NCI-H1694 treated with DMSO at 0.1 percent for 48 hours (cell line): ENCODE data around the gene SH2D3C.
"Not testable (repeated sequence)": the region's sequence is repeated elsewhere in the genome, so short reads cannot be mapped to it uniquely, and the experiment has no call there.

ENCODE experiments used
- DNase-seq: peaks from one replicate; lab custom pipeline; 2025; lab: John Stamatoyannopoulos, UW

Gene SH2D3C

DNA sequence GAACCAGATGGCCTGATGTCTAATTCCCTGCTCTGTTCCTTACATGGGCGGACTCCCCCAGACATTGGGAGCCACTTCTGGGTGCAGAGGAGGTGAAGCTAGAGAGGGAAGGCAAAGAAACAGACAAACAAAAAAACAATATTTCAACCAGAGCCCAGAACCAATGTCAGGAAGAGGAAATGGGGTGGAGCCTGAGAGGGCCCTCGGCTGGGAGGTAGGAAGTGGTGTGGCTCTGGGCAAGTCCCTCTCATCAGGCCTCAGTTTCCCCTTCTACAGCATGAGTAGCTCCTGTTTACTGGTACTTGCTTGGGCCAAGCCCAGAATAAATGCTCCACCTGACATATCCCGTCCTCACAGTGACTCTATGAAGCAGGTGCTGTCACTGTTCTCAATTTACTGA lies 11.1 kb downstream of the SH2D3C start:
- no peak for DNase-seq

DNA sequence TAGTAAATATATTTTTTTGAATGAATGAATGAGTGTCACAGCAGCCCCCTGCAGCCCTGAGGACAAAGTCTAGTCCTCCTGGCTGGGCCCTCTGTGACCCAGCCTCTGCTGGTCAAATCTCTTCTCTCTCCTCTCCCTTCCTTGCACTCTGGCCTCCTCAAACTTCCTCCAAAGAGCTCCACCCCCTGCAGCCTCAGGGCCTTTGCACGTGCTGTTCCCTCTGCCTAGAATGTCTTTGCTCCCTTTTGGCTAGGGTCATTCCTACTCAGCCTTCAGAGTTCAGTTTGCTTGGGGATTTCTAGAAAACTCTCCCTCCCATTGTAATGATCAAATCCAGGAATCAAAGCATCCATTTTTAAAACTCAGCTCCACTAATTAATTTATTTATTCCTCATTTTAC lies 13.0 kb downstream of the SH2D3C start:
- no peak for DNase-seq

DNA sequence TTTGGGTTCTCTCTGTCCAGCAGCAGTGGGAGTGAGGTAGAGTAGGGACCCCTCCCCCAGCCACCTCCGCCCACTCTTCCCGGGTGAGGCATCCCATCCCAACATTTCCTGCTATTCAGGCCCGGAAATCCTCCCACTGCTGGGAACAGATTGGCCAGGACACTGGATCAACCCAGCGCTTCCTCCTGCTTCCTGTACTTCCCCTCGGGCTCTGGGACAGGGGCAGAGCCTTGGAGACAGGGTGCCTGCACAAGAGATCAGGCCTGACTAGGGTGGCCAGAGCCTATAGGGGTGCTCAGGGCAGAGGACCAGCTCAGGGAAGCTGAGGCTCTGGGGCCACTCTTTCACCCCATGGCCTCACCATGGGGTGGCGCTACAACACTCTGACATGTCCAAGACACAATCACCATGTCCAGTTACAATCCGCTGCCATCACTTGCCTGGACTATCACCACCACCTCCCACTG lies 14.5 kb downstream of the SH2D3C start:
- no peak for DNase-seq

DNA sequence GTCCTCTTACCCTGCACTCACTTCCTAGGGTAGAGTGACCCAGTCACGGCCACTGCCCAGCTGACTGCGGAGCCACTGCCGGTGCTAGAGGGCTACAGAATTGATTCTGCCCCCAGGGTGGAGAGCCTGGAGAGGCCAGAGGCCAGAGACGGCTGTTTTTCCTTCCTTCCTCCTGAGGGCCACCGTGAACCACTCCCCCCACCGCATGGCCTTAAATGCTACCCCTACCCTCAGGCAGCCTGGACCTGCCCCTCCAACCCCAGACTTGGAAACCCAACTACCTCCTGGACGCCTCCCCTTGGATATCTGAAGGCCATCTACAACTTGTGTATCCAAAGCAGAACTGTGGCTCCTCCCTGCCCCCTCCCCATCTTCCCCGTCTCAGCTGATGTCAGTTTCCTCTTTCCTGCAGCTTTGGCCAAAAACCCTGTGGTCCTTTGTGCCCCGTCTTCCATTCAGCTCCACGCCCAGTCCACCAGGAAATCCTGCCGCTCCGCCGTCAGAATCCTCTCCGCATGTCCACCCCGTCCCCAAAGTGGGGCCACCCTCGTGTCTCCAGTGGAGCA lies 16.3 kb downstream of the SH2D3C start:
- DNase-seq: no peak

DNA sequence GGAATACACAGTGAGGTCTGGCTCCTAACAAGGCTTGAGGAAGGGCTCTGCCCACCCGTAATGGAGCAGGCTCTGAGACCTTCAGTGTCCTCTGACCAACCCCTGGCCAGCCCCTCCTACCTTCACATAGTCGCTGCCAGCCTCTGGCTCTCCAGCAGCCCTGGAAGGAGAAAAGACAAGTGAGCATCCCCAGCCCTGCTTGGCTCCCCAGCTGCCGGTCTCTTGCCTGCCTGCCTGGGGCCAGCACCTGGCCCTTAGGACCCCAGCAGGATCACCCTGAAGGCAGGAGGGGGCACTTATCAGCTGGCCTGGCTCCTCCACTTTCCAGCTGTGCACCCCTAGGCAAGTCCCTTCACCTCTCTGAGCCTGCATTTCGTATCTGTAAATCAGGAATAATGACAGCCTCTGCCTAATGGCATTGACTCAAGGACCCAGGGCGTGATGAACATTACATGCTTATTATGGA lies 16.9 kb downstream of the SH2D3C start:
- DNase-seq: no peak

DNA sequence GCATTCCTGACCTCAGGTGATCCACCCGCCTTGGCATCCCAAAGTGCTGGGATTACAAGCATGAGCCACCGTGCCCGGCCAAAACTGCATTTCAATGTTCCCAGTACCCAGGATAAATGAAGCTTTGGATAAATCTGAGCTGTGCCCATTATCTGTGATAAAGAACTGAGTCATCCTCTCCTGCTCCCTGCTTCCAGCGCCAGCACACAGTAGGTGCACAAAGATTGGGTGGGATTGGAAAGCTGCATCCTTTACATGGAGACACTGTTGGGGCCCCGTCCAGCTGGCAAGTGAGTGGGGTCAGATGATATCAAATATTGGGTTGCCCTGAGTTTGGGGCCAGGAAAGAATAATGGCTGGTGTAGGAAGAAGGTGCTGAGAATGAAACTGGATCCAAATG lies 17.4 kb downstream of the SH2D3C start:
- DNase-seq: no peak

DNA sequence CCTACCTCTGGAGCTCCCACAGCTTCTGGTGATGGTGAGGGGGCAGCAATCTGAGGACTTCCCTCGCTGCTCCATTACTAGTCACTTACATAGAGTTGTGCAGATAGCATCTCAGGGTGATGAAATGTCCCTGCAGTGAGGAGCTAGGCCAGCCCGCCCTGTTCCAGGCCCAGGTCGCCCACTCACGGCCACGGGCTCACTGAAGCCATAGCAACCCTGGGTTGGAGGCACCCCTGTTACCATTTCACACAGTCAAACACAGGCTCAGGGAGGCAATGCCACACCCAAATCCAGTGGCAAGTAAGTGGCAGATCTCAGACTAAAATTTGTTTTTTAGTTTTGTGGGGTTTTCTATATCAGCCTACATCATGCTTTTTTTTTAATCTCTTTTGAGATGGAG lies 19.6 kb downstream of the SH2D3C start:
- no peak for DNase-seq

DNA sequence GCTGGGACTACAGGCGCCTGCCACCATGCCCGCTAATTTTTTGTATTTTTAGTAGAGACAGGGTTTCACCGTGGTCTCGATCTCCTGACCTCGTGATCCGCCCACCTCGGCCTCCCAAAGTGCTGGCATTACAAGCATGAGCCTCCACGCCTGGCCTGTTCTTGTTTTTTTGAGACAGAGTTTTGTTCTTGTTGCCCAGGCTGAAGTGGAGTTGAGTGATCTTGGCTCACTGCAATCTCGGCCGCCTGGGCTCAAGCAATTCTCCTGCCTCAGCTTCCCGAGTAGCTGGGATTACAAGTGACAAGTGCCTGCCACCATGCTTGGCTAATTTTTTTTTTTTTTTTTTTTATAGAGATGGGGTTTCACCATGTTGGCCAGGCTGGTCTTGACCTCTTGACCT lies 21.7 kb downstream of the SH2D3C start:
- DNase-seq: not testable (repeated sequence)

DNA sequence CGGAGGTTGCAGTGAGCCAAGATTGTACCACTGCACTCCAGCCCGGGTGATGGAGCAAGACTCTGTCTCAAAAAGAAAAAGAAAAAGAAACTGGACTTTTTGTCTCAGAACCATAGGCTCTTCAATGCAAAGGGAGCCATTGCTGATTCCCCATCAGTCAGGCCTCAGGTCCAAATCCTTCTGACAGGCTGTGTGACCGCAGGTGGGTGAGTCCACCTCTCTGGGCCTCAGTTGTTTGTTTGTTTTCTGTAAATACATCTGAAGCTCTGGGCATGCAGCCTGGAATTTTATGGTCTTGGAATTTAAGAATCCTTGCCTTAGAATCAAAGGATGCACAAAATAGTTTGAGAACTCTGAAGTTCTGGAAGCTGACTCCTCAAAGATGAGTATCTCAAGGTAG lies 22.2 kb downstream of the SH2D3C start:
- no peak for DNase-seq

DNA sequence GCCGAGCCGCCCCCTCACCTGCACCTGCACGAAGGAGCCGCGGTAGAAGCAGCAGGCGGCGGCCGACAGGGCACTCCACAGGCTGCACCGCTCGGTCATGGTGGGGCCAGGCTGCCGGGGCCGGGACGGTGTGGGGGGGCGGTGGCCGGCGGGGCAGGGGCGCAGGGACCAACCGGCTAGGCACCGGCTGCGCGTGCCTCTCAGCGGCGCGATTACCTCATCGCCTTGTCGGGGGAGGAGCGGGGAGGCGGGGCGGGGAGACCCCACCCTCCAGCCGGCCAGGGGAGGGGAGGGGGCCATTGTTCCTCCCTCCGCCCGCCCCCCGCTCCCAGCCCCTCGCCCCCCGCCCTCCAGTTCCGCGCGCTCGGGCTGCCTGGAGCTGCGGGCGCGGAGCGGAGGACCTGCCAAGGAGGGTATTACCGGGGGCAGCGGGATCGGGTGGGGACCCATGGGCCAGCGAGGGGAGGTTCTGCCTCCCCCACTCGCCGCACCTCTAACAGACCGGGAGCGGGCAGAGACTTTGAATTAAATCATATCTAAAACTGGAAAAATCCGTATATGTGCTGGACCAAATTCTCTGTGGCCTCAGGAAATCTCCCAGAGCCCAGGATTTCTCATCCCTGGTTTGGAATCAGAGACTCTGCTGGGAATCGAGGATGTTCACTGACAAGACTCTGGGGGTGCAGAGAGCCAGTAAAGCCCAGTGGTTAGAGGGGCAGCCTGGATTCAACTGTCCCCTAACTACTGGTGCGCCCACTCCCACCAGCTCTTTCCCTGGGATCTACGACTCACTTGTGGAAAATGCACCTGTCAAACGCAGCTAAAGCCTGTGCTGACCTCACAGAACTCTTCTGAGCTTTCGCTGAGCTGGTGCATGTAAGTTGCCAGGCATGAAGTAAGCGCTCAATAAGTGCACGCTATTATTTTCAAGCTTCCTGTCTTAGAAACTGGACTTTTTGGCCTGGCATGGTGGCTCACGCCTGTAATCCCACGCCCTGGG lies 23.1 kb downstream of the SH2D3C start:
- peak; percentile 21 for DNase-seq

DNA sequence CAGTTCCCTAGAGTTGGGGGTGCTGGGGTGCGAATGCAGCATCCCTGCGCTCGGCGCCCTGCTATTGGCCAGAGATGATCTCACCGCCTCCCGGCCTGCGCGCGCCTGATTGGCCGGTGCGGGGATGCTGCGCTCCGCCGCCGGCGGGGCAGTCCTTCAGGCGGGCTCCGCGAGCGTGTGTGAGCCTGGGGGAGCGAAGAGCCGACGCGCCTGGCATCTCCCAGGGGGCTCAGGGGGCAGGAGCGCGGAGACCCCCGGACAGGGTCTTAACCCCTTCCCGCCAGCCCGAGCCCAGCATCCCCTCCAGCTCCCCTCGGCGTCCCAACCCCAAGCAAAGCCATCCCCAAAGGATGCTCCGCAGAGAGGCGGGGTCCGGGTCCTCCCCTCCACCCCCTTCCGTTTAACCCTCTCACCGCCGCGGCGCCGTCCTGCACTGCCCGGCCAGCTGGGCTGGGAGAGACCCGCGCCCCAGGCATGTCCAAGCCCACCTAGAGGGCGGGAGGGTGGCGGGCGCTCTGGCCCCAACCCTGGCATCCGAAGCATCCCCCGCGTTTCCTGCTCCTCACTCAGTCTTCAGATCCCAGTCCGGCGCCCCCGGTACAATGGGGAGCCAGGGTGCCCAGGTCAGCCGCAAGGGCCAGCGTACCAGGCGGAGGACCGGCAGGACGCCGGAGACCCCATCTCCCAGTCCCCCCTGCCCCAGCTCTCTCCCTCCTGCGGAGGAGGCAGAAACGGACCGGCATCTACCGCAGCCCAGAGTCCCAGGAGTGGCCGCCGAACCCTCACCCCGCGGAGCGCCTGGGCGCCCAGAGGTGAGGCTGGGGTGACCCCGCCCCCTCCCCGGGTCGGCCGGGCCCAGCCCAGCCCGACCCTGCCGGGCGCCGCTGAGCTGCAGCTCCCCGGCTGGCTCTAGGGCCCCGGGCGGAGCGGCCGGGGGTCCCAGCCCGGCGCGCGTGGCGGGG lies 24.1 kb downstream of the SH2D3C start:
- DNase-seq: peak; percentile 40

DNA sequence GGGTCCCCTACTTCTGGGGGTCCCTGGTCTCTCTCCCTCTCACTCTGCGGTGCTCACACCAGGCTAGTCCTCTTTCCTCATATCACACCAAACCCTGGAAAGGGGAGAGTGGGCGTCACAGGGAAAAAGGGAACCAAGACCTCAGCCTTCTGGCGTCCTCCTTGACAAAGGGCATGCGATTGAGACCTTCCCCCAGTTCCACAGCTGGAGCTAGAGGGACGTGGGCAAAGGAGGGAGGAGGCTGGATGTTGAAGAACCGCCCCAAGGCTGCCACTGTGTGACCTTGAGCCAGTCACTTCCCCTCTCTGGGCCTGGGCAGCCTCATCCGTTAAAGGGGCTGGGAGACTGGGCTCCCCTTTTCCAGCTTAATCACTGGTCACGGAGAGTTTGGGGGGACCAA lies 24.8 kb downstream of the SH2D3C start:
- no peak for DNase-seq

DNA sequence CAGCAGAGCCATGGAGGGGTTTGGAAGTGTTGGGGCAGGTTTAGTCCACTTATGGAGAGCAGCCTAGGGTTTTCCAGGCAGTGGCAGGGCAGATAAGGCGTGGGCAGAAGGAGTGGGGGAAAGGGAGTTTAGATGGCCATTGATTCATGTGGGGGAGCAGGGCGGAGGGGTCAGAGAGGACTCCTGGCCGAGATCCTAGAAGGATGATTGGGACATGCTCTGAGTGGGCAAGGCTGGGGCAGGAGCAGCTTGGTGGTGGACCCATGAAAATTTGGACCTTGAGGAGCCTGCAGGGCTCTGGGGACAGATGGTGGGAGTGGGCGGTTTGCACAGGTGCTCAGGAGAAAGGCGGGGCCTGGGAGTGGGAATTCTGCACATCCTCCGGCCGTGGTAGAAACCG lies 25.3 kb downstream of the SH2D3C start:
- no peak for DNase-seq

DNA sequence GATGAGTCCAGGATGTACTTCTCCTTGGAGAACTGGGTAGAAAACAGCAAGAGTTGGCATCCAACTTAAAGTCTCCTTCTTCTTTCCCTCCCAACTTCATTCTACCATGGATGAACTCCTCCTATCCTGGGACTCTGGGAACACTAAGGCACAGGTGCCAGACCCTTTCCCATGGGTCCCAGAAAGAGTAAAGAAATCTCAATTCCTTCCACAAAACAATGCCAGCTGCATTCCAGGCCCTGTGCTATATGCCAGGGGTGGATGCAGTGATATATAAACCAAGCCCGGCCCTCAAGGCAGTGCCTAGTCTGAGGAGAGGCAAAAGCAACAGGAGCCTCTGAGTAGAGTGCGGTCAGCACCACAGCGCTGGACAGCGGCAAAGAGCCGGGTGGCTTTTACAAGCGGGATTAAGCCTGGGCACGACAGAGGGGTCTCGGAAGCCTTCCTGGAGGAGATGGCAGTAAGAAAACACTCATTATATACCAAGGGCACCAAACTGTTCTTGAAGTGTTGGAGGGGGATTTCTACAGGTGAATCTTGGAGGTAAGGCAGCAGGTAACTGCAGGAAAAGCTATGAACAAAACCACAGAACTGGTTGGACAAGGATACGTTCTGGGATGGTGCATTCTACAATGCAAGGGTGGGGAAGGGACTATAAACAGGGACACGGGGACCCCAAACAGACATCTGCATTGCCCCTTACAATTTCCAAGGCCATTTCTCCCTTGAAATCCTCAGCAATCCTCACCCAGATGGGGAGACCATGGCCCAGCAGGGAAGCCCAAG lies 27.0 kb downstream of the SH2D3C start:
- no peak for DNase-seq

DNA sequence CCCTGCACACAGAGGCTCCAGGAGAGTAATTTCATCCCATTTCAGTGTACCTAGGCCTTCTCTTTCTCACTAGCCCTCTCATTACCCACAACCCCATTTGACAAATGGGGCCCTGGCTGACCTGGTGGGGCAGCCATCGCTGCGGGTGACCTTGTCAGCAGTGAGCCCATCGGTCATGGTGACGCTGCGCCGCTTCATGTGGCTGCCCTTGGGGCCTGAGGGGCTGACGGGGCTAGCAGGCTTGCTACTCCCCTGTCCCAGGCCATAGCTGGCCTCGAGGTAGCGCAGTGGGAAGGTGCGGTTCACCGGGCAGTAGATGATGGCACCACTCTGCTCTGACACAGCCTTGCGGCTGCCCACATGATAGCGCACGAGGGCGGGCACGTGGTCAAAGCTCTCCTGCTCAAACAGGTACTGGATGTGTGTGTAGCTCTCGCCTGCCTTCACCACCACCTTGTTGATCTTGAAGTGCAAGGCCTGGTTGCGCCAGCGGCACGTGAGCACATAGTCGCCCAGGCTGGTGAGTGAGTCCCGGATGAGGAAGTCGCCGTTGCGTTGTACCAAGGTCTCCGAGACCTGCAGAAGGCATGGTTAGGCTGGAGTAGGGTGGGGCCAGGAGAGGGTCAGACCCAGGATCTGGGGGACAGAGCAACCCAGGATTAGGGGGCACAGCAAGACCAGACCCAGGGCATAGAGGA lies 29.2 kb downstream of the SH2D3C start:
- no peak for DNase-seq

DNA sequence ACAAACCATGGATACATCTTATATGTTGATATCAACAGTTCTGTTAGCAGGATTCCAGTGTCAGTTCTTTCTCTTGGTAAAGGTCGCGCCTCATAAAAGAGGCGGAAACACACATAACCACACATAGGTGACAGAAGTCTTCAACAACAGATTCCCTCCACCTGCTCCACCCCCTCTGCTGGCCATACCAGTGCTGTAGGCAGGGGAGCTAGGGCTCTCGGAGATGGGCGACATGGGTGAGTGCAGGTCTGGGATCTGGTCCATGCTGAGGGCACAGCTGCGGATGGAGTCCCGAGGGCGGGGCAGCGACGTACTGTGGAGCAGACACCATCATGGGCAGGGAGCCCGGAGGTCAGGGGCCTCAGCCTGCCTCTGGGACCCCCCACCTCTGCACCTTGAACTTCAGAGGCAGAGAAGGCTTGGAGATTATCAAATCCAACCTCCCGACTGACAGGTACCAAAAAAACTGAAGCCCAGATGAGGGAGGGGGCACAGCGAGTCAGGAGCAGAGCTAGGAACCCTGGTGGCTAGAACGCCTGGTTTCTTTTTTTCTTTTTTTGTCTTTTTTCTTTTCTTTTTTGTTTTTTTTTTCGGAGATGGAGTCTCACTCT lies 31.4 kb downstream of the SH2D3C start:
- DNase-seq: no peak

DNA sequence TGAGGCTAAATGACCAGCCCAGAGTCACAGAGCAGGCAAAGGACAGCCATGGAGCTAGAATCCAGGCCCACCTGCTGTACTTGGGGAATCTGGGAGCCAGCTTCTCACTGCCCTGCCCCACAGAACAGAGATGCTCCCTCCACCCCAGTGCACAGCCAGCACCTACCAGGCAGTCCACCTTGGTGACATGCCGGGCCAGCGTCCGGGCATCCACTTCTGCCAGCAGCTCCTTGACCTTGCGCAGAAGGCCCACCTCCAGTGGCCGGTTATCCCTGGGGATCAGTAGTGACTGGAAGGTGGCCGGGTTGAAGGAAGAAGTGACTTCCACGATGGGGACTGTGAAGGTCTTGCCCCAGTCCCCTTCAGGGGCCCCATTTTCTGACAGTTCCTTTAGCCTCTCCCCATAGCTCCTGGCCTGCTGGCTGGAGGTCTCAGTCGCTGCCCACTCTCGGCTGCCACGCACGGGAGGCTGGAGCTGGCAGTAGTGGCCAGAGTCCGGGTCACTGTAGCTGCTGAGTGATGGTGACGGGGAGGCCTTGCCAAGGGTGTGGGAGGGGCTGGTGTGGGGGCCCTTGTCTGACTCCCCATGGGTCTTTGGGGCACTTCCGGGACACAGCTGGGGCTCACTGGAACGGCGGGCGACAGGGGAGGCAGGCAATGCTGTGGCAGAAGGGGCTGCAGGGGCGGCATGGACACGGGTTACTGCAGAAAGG lies 33.9 kb downstream of the SH2D3C start:
- DNase-seq: no peak

DNA sequence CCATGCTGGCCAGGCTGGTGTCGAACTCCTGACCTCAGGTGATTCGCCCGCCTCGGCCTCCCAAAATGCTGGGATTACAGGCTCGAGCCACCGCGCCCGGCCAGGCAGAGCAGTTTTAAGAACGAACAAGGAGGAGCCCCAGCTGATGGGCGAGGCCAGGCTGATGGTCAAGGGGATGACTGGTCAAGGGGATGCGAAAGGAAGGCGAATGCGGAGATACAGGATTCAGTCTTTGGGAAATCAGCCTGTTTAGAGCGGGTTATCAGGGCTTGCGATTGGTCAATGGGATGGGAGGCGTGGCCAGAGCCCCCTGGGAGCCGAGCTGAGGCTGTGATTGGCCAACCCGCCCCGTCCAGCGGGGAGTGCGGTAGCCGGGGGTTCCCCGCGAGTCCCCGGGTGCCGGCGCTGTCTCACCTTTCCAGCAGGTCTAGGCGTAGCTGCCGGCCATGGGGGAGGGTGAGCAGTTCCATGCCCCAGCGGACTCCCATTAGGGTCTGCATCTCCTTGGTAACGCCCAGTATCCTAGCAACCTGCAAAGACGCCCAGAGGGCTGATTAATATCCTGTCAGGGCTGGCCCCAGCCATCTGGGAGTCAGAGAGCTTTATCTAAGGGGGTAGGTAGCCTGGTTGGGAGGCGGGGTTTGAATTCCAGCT lies 35.9 kb downstream of the SH2D3C start:
- DNase-seq: peak; percentile 61

DNA sequence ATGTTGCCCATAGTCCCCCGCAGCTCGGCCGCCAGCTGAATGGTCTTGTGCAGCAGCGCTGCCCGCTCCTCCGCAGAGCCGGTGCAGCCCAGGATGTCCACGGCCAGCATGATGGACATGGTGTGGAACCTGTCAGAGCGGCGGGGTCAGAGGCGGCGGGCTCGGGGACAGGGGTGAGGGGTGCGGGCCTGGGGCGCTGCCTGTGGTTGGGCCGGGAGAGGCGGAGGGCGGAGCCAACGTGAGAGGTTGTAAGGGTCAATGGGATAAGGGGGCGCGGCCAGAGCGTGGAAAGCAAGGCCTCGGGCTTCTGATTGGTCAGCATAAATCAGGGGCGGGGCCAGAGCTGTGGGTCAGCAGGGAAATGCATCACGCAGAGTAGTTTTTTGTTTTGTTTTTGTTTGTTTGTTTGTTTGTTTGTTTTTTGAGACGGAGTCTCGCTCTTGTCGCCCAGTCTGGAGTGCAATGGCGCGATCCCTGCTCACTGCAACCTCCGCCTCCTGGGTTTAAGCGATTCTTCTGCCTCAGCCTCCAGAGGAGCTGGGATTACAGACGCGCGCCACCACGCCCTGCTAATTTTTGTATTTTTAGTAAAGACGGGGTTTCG lies 36.5 kb downstream of the SH2D3C start:
- DNase-seq: no peak
